Panc1 (cell line): ENCODE measurements around the gene LRRC47. TPM values are rescaled to one million over a fixed set of nuclear protein-coding genes. Genes with fewer than 3 reads are reported as not detected.

Experiments used
- ATAC-seq: fragments of 200-7000 bp; cut with Tn5 transposase; 2 replicates; pipeline ENCODE4 v1.9.1; 2020; ENCODE audit warnings: mild to moderate bottlenecking, moderate library complexity
- BruUV-seq: library from RNA; stranded (reverse); fragments of 400-500 nt; replicated peaks from 2 replicates; lab custom pipeline; 2021; lab: Mats Ljungman, UMichigan
- CTCF ChIA-PET: fragments of 300-600 bp; sonication (Branson Sonifier 250); formaldehyde crosslinking; loops from one replicate; lab custom pipeline; 2022; ENCODE audit warnings: antibody characterized with exemption; lab: Charles Lee
- POLR2A ChIA-PET: fragments of 300-600 bp; sonication (Branson Sonifier 250); formaldehyde crosslinking; loops from one replicate; lab custom pipeline; 2022; ENCODE audit warnings: antibody characterized with exemption; lab: Charles Lee
- DNase-seq: peaks from one replicate; pipeline ENCODE4 v3.0.0-alpha.2; 2010; ENCODE audit warnings: low read depth, low spot score
- H3K27ac ChIP-seq: 2 replicates; pipeline ENCODE4 v1.5.1; 2011; ENCODE audit warnings: mild to moderate bottlenecking, low read length, inconsistent platforms
- H3K27me3 ChIP-seq: fragments of 200-500 bp; sonication (Bioruptor generic); 2 replicates; pipeline ENCODE4 v1.6.0; 2014; ENCODE audit warnings: low read length, inconsistent platforms; ENCODE audit not compliant: control insufficient read depth, insufficient read depth
- H3K36me3 ChIP-seq: fragments of 200-500 bp; sonication (Bioruptor generic); 2 replicates; pipeline ENCODE4 v1.5.1; 2014; ENCODE audit warnings: inconsistent platforms, mild to moderate bottlenecking, low read length, moderate library complexity; ENCODE audit not compliant: control insufficient read depth, insufficient read depth
- H3K4me1 ChIP-seq: 2 replicates; pipeline ENCODE4 v1.5.1; 2011; ENCODE audit warnings: inconsistent platforms, mild to moderate bottlenecking, low read length, moderate library complexity; ENCODE audit not compliant: control insufficient read depth, insufficient read depth
- H3K4me3 ChIP-seq, 2 experiments: 2 replicates each; pipeline ENCODE4 v1.5.1; 2011 to 2012; ENCODE audit warnings: low read depth in 2 of 2, low read length in 2 of 2, mild to moderate bottlenecking in 2 of 2, inconsistent platforms in 1 of 2, moderate library complexity in 1 of 2
- H3K9me3 ChIP-seq: fragments of 200-500 bp; sonication (Bioruptor generic); 2 replicates; pipeline ENCODE4 v1.5.1; 2014; ENCODE audit warnings: low read depth, mild to moderate bottlenecking, inconsistent platforms, low read length, moderate library complexity; ENCODE audit not compliant: control insufficient read depth, insufficient read depth
- POLR2AphosphoS5 ChIP-seq: IDR thresholded peaks from 2 replicates; pipeline ENCODE4 v1.6.1; 2012; ENCODE audit warnings: mild to moderate bottlenecking, low read depth, low read length, moderate library complexity
- SIN3A ChIP-seq: IDR thresholded peaks from 2 replicates; pipeline ENCODE4 v1.6.1; 2012; ENCODE audit warnings: low read depth, mild to moderate bottlenecking, low read length, moderate library complexity, borderline replicate concordance; ENCODE audit not compliant: insufficient read depth
- TCF7L2 ChIP-seq: IDR thresholded peaks from 2 replicates; pipeline ENCODE4 v1.6.1; 2011; ENCODE audit warnings: mild to moderate bottlenecking, low read depth, low read length, inconsistent platforms
- in situ Hi-C: cut with HindIII; loops from 2 replicates; pipeline ENCODE4 v1.10.0; 2016; ENCODE audit warnings: low sequenced_read_pairs, low pct_unique_long_range_greater_than_20kb
- intact Hi-C: fragments of 100-400 bp; cut with micrococcal nuclease; formaldehyde crosslinking; loops from one replicate; pipeline ENCODE4 v1.10.0; 2022; ENCODE audit not compliant: unreplicated experiment
- total RNA-seq: library from RNA; stranded (reverse); gene quantifications from one replicate; pipeline ENCODE4 v1.2.1, GENCODE V29; 2021; ENCODE audit not compliant: unreplicated experiment
- TF ChIP-seq, protein P1 (sequence below), 2 experiments: IDR thresholded peaks; 2 replicates each; pipeline ENCODE4 v1.6.1; 2011 to 2012; ENCODE audit warnings: low read depth in 2 of 2, control low read depth in 1 of 2, low read length in 1 of 2, mild to moderate bottlenecking in 1 of 2, moderate library complexity in 1 of 2; ENCODE audit not compliant: insufficient read depth in 1 of 2
- TF ChIP-seq, protein P2 (sequence below): fragments of 450-650 bp; IDR thresholded peaks from 2 replicates; pipeline ENCODE4 v1.5.1; 2017; ENCODE audit warnings: mild to moderate bottlenecking

LRRC47 gene
- total RNA-seq, 1 experiment from 2014 or later = 51.0 TPM

DNA sequence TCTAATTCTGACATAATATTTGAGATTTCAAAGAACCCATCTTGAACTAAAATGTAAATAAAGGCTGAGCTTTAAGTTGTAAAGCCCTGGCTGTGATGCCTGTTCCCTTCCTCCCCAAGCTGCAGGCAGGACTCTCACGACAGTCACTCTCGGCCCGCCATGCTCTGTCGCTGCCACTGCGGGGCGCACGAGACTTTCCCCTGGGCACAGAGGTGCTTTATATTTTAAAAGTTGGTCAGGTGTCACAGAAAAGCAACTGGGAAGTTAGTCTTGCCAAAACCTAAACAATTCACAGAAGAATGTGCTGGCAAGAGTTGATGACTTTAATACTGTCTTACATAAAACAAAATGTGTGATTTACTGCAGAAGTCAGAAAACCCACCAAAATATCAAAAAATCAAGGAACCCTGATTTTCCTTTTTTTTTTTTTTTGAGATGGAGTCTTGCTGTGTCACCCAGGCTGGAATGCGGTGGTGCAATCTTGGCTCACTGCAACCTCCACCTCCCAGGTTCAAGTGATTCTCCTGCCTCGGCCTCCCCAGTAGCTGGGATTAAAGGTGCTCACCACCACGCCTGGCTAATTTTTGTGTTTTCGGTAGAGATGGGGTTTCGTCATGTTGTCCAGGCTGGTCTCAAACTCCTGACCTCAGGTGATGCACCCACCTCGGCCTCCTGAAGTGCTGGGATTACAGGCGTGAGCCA, 10.7 kb downstream of the LRRC47 start:
- intact Hi-C loops = no loop called here
- TSS peak; percentile 52 for BruUV-seq
- ChIA-PET CTCF (interaction anchor here (0.7 kb wide), 1 partner anchor 253 kb away, joined by 4 read pairs; no protein-coding TSS in a partner anchor), POLR2A (no interaction called here)
- ATAC-seq (peak; percentile 44; the same call in 1 of the 2 replicates), DNase-seq (no peak)
- Histone ChIP-seq H3K27ac (no peak overlapping the region), H3K4me1 (no peaks in the 10 kb centered on the region), H3K9me3 (no peaks in the 10 kb centered on the region), H3K4me3 (no peak overlapping the region), H3K27me3 (no peaks in the 10 kb centered on the region), H3K36me3 (peaks cover 2% of the 10 kb centered on the region; the same call in 1 of the 2 replicates)
- TF ChIP-seq, protein P1, sequence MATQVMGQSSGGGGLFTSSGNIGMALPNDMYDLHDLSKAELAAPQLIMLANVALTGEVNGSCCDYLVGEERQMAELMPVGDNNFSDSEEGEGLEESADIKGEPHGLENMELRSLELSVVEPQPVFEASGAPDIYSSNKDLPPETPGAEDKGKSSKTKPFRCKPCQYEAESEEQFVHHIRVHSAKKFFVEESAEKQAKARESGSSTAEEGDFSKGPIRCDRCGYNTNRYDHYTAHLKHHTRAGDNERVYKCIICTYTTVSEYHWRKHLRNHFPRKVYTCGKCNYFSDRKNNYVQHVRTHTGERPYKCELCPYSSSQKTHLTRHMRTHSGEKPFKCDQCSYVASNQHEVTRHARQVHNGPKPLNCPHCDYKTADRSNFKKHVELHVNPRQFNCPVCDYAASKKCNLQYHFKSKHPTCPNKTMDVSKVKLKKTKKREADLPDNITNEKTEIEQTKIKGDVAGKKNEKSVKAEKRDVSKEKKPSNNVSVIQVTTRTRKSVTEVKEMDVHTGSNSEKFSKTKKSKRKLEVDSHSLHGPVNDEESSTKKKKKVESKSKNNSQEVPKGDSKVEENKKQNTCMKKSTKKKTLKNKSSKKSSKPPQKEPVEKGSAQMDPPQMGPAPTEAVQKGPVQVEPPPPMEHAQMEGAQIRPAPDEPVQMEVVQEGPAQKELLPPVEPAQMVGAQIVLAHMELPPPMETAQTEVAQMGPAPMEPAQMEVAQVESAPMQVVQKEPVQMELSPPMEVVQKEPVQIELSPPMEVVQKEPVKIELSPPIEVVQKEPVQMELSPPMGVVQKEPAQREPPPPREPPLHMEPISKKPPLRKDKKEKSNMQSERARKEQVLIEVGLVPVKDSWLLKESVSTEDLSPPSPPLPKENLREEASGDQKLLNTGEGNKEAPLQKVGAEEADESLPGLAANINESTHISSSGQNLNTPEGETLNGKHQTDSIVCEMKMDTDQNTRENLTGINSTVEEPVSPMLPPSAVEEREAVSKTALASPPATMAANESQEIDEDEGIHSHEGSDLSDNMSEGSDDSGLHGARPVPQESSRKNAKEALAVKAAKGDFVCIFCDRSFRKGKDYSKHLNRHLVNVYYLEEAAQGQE (IDR thresholded peaks at IDR 0.05; ENCODE audit: insufficient read depth in 1 of 2, low read depth in 2 of 2, low read length in 1 of 2) = no peak
- TF ChIP-seq POLR2AphosphoS5 (no peak), SIN3A (no peak), TCF7L2 (no peak)
- TF ChIP-seq, protein P2, sequence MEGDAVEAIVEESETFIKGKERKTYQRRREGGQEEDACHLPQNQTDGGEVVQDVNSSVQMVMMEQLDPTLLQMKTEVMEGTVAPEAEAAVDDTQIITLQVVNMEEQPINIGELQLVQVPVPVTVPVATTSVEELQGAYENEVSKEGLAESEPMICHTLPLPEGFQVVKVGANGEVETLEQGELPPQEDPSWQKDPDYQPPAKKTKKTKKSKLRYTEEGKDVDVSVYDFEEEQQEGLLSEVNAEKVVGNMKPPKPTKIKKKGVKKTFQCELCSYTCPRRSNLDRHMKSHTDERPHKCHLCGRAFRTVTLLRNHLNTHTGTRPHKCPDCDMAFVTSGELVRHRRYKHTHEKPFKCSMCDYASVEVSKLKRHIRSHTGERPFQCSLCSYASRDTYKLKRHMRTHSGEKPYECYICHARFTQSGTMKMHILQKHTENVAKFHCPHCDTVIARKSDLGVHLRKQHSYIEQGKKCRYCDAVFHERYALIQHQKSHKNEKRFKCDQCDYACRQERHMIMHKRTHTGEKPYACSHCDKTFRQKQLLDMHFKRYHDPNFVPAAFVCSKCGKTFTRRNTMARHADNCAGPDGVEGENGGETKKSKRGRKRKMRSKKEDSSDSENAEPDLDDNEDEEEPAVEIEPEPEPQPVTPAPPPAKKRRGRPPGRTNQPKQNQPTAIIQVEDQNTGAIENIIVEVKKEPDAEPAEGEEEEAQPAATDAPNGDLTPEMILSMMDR = no peak; the same call in 1 of the 2 replicates
- in situ Hi-C loops = no loop called here

DNA sequence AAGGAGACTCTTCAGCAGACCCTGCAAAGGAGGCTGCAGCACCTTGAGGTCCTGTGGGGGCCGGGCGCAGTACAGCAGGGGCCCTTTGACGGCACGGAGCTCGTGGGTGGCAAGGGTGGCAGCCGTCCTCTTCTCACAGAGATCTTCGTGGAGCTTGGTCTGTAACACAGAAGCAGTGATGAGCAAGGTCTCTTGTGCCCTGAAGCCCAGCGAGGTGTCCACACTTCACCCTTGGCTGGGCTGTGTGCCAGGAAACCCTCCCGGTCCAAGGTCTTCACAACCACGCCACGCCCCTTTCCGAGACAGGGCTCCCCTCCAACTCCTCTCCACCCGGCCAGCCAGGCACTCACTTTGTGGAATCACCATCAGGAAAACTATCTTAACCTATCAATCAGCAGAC, 11.3 kb downstream of the LRRC47 start:
- ATAC-seq (no peak), DNase-seq (no peak)
- H3K36me3 ChIP-seq = peaks cover 2% of the 10 kb centered on the region; the same call in 1 of the 2 replicates
- TF ChIP-seq POLR2AphosphoS5 (no peak), SIN3A (no peak), TCF7L2 (no peak)
- TF ChIP-seq, protein P1 (IDR thresholded peaks at IDR 0.05; ENCODE audit: insufficient read depth in 1 of 2, low read depth in 2 of 2, low read length in 1 of 2) = no peak
- TF ChIP-seq, protein P2 = no peak
- intact Hi-C loops (no loop called here), in situ Hi-C loops (no loop called here)
- no peaks in the 10 kb centered on the region for H3K4me1 ChIP-seq
- H3K9me3 ChIP-seq = no peaks in the 10 kb centered on the region
- no peak overlapping the region for H3K27ac ChIP-seq
- ChIA-PET CTCF (no interaction called here), POLR2A (no interaction called here)
- no peaks in the 10 kb centered on the region for H3K27me3 ChIP-seq
- H3K4me3 ChIP-seq = no peak overlapping the region
- BruUV-seq = no TSS peak
